Hepatocyte (in vitro differentiated cells): Measurements from ENCODE around the gene MESD. TPM values are rescaled to one million over a fixed set of nuclear protein-coding genes. Genes with fewer than 3 reads are reported as not detected.

Source experiments
- DNase-seq: peaks from one replicate; pipeline ENCODE4 v3.0.0-alpha.2; 2016; ENCODE audit warnings: low spot score
- H2AFZ ChIP-seq: fragments of 200-600 bp; sonication (generic); 2 replicates; pipeline ENCODE4 v1.6.0; 2016; ENCODE audit warnings: antibody characterized with exemption, mild to moderate bottlenecking
- H3K27ac ChIP-seq: fragments of 200-600 bp; sonication (generic); 2 replicates; pipeline ENCODE4 v1.5.1; 2016; ENCODE audit warnings: mild to moderate bottlenecking
- H3K27me3 ChIP-seq: fragments of 200-600 bp; sonication (generic); 2 replicates; pipeline ENCODE4 v1.6.1; 2016
- H3K36me3 ChIP-seq: fragments of 200-600 bp; sonication (generic); replicated peaks from 2 replicates; pipeline ENCODE4 v1.5.1; 2016; ENCODE audit warnings: low read depth; ENCODE audit not compliant: insufficient read depth
- H3K4me1 ChIP-seq: fragments of 200-600 bp; sonication (generic); 2 replicates; pipeline ENCODE4 v1.5.1; 2016; ENCODE audit warnings: mild to moderate bottlenecking, moderate library complexity; ENCODE audit not compliant: insufficient read depth
- H3K4me2 ChIP-seq: fragments of 200-600 bp; sonication (generic); 2 replicates; pipeline ENCODE4 v1.6.0; 2016
- H3K4me3 ChIP-seq: fragments of 200-600 bp; sonication (generic); 2 replicates; pipeline ENCODE4 v1.5.1; 2016; ENCODE audit warnings: mild to moderate bottlenecking
- H3K79me2 ChIP-seq: fragments of 200-600 bp; sonication (generic); 2 replicates; pipeline ENCODE4 v1.6.0; 2017; ENCODE audit warnings: mild to moderate bottlenecking
- H3K9me2 ChIP-seq: fragments of 200-600 bp; sonication (generic); replicated peaks from 2 replicates; pipeline ENCODE4 v1.6.0; 2017; ENCODE audit warnings: mild to moderate bottlenecking; ENCODE audit not compliant: insufficient read depth
- H3K9me3 ChIP-seq: fragments of 200-600 bp; sonication (generic); 2 replicates; pipeline ENCODE4 v1.5.1; 2016; ENCODE audit warnings: low read depth, mild to moderate bottlenecking
- H4K20me1 ChIP-seq: fragments of 200-600 bp; sonication (generic); 2 replicates; pipeline ENCODE4 v1.6.0; 2016; ENCODE audit warnings: mild to moderate bottlenecking; ENCODE audit not compliant: insufficient read depth, poor library complexity, severe bottlenecking
- EZH2 ChIP-seq: fragments of 200-600 bp; sonication (generic); IDR thresholded peaks from 2 replicates; pipeline ENCODE4 v1.6.1; 2016; ENCODE audit warnings: antibody characterized with exemption, mild to moderate bottlenecking, borderline replicate concordance
- EZH2phosphoT487 ChIP-seq: fragments of 200-600 bp; sonication (generic); IDR thresholded peaks from one replicate; pipeline ENCODE4 v1.6.1; 2018; ENCODE audit warnings: antibody characterized with exemption, mild to moderate bottlenecking, low read depth, moderate library complexity; ENCODE audit not compliant: unreplicated experiment, severe bottlenecking
- WGBS: methylation state at CpG from one replicate; pipeline ENCODE4 v1.1.6; 2016; ENCODE audit warnings: low lambda C conversion rate; ENCODE audit errors: missing lambda C conversion rate; 5-methylcytosine and 5-hydroxymethylcytosine counted together
- polyA plus RNA-seq: library from polyadenylated mRNA; unstranded; fragments of >200 nt; fragmentation: Nextera tagmentation; extraction: Ambion mirVana; gene quantifications from 2 replicates; pipeline ENCODE4 v1.2.1, GENCODE V29; 2016
- total RNA-seq: library from RNA; depleted of rRNA; stranded (reverse); fragments of >200 nt; gene quantifications from 2 replicates; pipeline ENCODE4 v1.2.3, GENCODE V29; 2014
- TF ChIP-seq, protein P1 (sequence below): fragments of 200-600 bp; sonication (generic); IDR thresholded peaks from 2 replicates; pipeline ENCODE4 v1.5.1; 2016; ENCODE audit warnings: antibody characterized with exemption, mild to moderate bottlenecking; ENCODE audit not compliant: poor library complexity

MESD gene
- total and polyA plus RNA-seq, 2 experiments from 2014 or later: 27.1 to 52.2 TPM

DNA sequence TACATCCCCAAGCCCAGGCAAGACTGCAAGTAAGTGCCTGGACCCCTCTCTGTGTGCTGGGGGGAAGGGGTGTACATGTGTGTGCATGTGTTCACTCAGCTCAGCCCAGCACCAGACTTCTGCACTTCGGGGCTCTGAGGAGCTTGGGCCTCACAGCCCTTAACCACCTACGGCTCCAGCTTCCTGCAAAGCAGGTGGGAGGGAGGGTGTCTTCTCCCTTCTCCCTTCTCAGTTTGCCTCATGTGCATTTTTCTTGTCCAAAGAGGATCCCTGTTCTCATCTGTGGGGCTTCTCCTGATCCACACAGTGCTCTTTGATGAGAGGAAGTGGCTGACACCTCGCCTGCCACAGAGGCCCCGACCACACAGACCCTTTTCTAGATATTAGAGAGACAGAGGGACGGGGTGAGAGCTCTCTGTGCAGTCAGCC lies 69.3 kb downstream of the MESD start:
- no peaks in the 10 kb centered on the region for H4K20me1 ChIP-seq
- no peaks in the 10 kb centered on the region for H3K79me2 ChIP-seq
- no peaks in the 10 kb centered on the region for H3K9me2 ChIP-seq
- H3K4me3 ChIP-seq: no peak overlapping the region
- TF ChIP-seq EZH2phosphoT487: no peak
- TF ChIP-seq EZH2: no peak
- TF ChIP-seq, protein P1, sequence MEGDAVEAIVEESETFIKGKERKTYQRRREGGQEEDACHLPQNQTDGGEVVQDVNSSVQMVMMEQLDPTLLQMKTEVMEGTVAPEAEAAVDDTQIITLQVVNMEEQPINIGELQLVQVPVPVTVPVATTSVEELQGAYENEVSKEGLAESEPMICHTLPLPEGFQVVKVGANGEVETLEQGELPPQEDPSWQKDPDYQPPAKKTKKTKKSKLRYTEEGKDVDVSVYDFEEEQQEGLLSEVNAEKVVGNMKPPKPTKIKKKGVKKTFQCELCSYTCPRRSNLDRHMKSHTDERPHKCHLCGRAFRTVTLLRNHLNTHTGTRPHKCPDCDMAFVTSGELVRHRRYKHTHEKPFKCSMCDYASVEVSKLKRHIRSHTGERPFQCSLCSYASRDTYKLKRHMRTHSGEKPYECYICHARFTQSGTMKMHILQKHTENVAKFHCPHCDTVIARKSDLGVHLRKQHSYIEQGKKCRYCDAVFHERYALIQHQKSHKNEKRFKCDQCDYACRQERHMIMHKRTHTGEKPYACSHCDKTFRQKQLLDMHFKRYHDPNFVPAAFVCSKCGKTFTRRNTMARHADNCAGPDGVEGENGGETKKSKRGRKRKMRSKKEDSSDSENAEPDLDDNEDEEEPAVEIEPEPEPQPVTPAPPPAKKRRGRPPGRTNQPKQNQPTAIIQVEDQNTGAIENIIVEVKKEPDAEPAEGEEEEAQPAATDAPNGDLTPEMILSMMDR: no peak
- H2AFZ ChIP-seq: no peak overlapping the region
- H3K4me2 ChIP-seq: no peak overlapping the region
- H3K27me3 ChIP-seq: no peaks in the 10 kb centered on the region
- no peaks in the 10 kb centered on the region for H3K36me3 ChIP-seq
- WGBS: 57% methylated on average over 5 of the region's 5 CpGs
- H3K27ac ChIP-seq: no peak overlapping the region
- no peak for DNase-seq
- no peaks in the 10 kb centered on the region for H3K9me3 ChIP-seq
- H3K4me1 ChIP-seq: no peaks in the 10 kb centered on the region

DNA sequence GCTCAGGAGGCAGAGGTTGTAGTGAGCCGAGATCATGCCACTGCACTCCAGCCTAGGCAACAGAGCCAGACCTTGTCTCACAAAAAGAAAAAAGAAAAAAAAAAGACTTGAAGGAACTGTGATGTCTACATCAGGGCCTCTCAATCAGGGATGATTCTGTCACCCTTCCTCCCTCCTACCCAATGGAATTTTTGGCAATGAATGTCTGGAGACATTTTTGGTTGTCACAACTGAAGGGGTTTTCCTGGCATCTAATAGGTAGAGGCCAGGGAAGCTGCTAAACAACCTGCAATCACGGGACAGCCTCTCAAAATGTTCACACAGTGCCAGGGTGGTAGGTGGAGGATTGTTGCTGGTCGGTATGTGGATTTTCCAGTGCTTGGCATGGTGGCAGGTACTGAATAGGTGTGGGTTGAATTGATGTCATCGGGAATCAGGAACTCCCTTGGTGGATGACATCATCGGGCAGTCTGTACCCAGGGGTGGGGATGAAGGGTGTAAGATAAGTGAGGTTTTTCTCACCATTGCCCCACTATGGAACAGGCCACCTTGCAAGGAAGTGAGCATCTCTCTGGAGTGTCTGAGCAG lies 71.3 kb downstream of the MESD start:
- 93% methylated on average over 5 of the region's 5 CpGs for WGBS
- no peak for TF ChIP-seq EZH2
- TF ChIP-seq, protein P1: no peak
- no peak for TF ChIP-seq EZH2phosphoT487

DNA sequence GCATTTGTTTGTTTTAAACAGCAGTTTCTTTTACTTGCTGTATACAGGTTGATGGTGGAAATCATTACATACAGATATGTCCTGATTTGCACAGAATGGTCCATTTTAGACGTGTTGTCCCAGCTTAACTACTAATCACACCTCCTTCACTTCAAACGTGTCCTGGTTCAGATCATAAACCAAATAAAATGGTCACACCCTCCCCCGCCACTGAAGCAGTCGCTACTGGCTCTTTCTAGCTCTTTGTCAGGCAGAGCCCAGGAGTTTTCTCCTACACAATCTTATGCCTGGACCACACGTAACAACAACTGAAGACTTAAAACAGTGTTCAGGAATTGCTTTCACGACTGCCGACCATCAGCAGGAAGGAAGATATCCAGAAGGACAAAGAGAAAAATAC lies 73.6 kb downstream of the MESD start:
- no peak overlapping the region for H3K4me2 ChIP-seq
- H3K9me2 ChIP-seq: no peaks in the 10 kb centered on the region
- no peaks in the 10 kb centered on the region for H3K79me2 ChIP-seq
- no peaks in the 10 kb centered on the region for H3K27me3 ChIP-seq
- no peak overlapping the region for H3K4me3 ChIP-seq
- no peak overlapping the region for H2AFZ ChIP-seq
- DNase-seq: no peak
- TF ChIP-seq EZH2 (no peak), EZH2phosphoT487 (no peak)
- TF ChIP-seq, protein P1: no peak
- H3K27ac ChIP-seq: no peak overlapping the region
- H4K20me1 ChIP-seq: no peaks in the 10 kb centered on the region
- H3K9me3 ChIP-seq: no peaks in the 10 kb centered on the region
- 52% methylated on average over 7 of the region's 7 CpGs for WGBS
- H3K36me3 ChIP-seq: no peaks in the 10 kb centered on the region
- H3K4me1 ChIP-seq: no peaks in the 10 kb centered on the region

More for the DNA sequence above, 71.3 kb downstream of the MESD start:
- no peak for DNase-seq
- Histone ChIP-seq H3K36me3 (no peaks in the 10 kb centered on the region), H3K4me1 (no peaks in the 10 kb centered on the region), H3K27ac (no peak overlapping the region), H3K4me3 (no peak overlapping the region), H3K27me3 (no peaks in the 10 kb centered on the region), H3K9me2 (no peaks in the 10 kb centered on the region), H3K79me2 (no peaks in the 10 kb centered on the region), H3K9me3 (no peaks in the 10 kb centered on the region), H2AFZ (no peak overlapping the region), H4K20me1 (no peaks in the 10 kb centered on the region), H3K4me2 (no peak overlapping the region)

DNA sequence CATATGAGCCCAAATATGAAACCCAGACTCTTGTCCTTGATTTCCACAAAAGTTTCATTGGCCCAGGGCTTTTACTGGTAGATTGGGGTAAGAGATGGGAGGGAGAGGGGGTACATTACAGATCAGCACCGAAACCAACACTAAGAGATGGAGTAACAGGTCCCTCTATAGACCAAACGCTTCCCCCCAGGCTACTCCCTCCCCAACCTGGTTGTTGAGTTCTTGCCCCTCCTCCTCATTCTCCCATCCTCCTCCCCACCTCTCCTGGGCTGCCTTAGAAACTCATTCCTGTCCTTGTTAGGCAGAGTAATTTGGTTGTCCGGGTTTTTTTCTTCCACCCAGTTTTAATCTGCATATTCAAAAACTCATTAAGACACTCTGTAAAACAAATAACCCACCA lies 74.1 kb downstream of the MESD start:
- no peak for DNase-seq
- H3K4me1 ChIP-seq: no peaks in the 10 kb centered on the region
- no peak overlapping the region for H3K4me2 ChIP-seq
- no peaks in the 10 kb centered on the region for H3K79me2 ChIP-seq
- H4K20me1 ChIP-seq: no peaks in the 10 kb centered on the region
- no peaks in the 10 kb centered on the region for H3K9me3 ChIP-seq
- H3K9me2 ChIP-seq: no peaks in the 10 kb centered on the region
- H3K36me3 ChIP-seq: no peaks in the 10 kb centered on the region
- no peak overlapping the region for H3K4me3 ChIP-seq
- TF ChIP-seq EZH2 (no peak), EZH2phosphoT487 (no peak)
- TF ChIP-seq, protein P1: no peak
- no peak overlapping the region for H3K27ac ChIP-seq
- WGBS: 29% methylated on average over 3 of the region's 3 CpGs
- no peaks in the 10 kb centered on the region for H3K27me3 ChIP-seq
- H2AFZ ChIP-seq: no peak overlapping the region
